Ishikawa (cell line): ENCODE results near the gene MYO5B.

ENCODE experiments used
- EP300 ChIP-seq: IDR thresholded peaks from 2 replicates; pipeline ENCODE4 v1.6.1; 2012; ENCODE audit warnings: borderline replicate concordance
- TAF1 ChIP-seq: IDR thresholded peaks from 2 replicates; pipeline ENCODE4 v1.6.1; 2012; ENCODE audit warnings: low read depth, mild to moderate bottlenecking
- TF ChIP-seq, protein P1 (sequence below): IDR thresholded peaks from 2 replicates; pipeline ENCODE4 v1.6.1; 2012; ENCODE audit warnings: low read depth, mild to moderate bottlenecking

DNA sequence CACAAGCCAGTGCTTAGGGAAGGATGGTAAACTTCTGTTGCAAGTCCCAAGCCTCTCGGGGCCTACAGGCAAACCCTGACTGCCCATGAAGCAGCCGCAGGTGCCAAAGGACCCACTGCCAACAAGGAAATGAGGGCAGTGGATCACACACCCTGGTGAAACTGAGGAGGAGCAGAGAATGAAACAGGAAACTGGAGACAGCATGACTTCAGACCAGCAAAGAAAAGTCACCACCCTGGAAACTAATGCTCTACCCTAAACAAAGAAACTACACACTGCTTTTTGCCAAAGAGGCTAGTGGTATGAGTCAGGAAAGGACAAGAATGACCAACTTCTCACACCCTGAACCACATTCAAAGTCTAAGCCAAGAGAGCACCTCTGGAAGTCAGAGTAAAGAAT lies 97.2 kb downstream of the MYO5B start:
- TF ChIP-seq, protein P1, sequence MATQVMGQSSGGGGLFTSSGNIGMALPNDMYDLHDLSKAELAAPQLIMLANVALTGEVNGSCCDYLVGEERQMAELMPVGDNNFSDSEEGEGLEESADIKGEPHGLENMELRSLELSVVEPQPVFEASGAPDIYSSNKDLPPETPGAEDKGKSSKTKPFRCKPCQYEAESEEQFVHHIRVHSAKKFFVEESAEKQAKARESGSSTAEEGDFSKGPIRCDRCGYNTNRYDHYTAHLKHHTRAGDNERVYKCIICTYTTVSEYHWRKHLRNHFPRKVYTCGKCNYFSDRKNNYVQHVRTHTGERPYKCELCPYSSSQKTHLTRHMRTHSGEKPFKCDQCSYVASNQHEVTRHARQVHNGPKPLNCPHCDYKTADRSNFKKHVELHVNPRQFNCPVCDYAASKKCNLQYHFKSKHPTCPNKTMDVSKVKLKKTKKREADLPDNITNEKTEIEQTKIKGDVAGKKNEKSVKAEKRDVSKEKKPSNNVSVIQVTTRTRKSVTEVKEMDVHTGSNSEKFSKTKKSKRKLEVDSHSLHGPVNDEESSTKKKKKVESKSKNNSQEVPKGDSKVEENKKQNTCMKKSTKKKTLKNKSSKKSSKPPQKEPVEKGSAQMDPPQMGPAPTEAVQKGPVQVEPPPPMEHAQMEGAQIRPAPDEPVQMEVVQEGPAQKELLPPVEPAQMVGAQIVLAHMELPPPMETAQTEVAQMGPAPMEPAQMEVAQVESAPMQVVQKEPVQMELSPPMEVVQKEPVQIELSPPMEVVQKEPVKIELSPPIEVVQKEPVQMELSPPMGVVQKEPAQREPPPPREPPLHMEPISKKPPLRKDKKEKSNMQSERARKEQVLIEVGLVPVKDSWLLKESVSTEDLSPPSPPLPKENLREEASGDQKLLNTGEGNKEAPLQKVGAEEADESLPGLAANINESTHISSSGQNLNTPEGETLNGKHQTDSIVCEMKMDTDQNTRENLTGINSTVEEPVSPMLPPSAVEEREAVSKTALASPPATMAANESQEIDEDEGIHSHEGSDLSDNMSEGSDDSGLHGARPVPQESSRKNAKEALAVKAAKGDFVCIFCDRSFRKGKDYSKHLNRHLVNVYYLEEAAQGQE, result no peak
- no peak for TF ChIP-seq EP300
- no peak for TF ChIP-seq TAF1
